Hepatocyte (in vitro differentiated cells): ENCODE results near the gene KLHL30. TPM values are rescaled to one million over a fixed set of nuclear protein-coding genes. Genes with fewer than 3 reads are reported as not detected.

Experiments used
- DNase-seq: peaks from one replicate; pipeline ENCODE4 v3.0.0-alpha.2; 2016; ENCODE audit warnings: low spot score
- H2AFZ ChIP-seq: fragments of 200-600 bp; sonication (generic); 2 replicates; pipeline ENCODE4 v1.6.0; 2016; ENCODE audit warnings: antibody characterized with exemption, mild to moderate bottlenecking
- H3K27ac ChIP-seq: fragments of 200-600 bp; sonication (generic); 2 replicates; pipeline ENCODE4 v1.5.1; 2016; ENCODE audit warnings: mild to moderate bottlenecking
- H3K27me3 ChIP-seq: fragments of 200-600 bp; sonication (generic); 2 replicates; pipeline ENCODE4 v1.6.1; 2016
- H3K36me3 ChIP-seq: fragments of 200-600 bp; sonication (generic); replicated peaks from 2 replicates; pipeline ENCODE4 v1.5.1; 2016; ENCODE audit warnings: low read depth; ENCODE audit not compliant: insufficient read depth
- H3K4me1 ChIP-seq: fragments of 200-600 bp; sonication (generic); 2 replicates; pipeline ENCODE4 v1.5.1; 2016; ENCODE audit warnings: mild to moderate bottlenecking, moderate library complexity; ENCODE audit not compliant: insufficient read depth
- H3K4me2 ChIP-seq: fragments of 200-600 bp; sonication (generic); 2 replicates; pipeline ENCODE4 v1.6.0; 2016
- H3K4me3 ChIP-seq: fragments of 200-600 bp; sonication (generic); 2 replicates; pipeline ENCODE4 v1.5.1; 2016; ENCODE audit warnings: mild to moderate bottlenecking
- H3K79me2 ChIP-seq: fragments of 200-600 bp; sonication (generic); 2 replicates; pipeline ENCODE4 v1.6.0; 2017; ENCODE audit warnings: mild to moderate bottlenecking
- H3K9me2 ChIP-seq: fragments of 200-600 bp; sonication (generic); replicated peaks from 2 replicates; pipeline ENCODE4 v1.6.0; 2017; ENCODE audit warnings: mild to moderate bottlenecking; ENCODE audit not compliant: insufficient read depth
- H3K9me3 ChIP-seq: fragments of 200-600 bp; sonication (generic); 2 replicates; pipeline ENCODE4 v1.5.1; 2016; ENCODE audit warnings: low read depth, mild to moderate bottlenecking
- H4K20me1 ChIP-seq: fragments of 200-600 bp; sonication (generic); 2 replicates; pipeline ENCODE4 v1.6.0; 2016; ENCODE audit warnings: mild to moderate bottlenecking; ENCODE audit not compliant: insufficient read depth, poor library complexity, severe bottlenecking
- CTCF ChIP-seq: fragments of 200-600 bp; sonication (generic); IDR thresholded peaks from 2 replicates; pipeline ENCODE4 v1.5.1; 2016; ENCODE audit warnings: antibody characterized with exemption, mild to moderate bottlenecking; ENCODE audit not compliant: poor library complexity
- EZH2 ChIP-seq: fragments of 200-600 bp; sonication (generic); IDR thresholded peaks from 2 replicates; pipeline ENCODE4 v1.6.1; 2016; ENCODE audit warnings: antibody characterized with exemption, mild to moderate bottlenecking, borderline replicate concordance
- EZH2phosphoT487 ChIP-seq: fragments of 200-600 bp; sonication (generic); IDR thresholded peaks from one replicate; pipeline ENCODE4 v1.6.1; 2018; ENCODE audit warnings: antibody characterized with exemption, mild to moderate bottlenecking, low read depth, moderate library complexity; ENCODE audit not compliant: unreplicated experiment, severe bottlenecking
- WGBS: methylation state at CpG from one replicate; pipeline ENCODE4 v1.1.6; 2016; ENCODE audit warnings: low lambda C conversion rate; ENCODE audit errors: missing lambda C conversion rate; 5-methylcytosine and 5-hydroxymethylcytosine counted together
- polyA plus RNA-seq: library from polyadenylated mRNA; unstranded; fragments of >200 nt; fragmentation: Nextera tagmentation; extraction: Ambion mirVana; gene quantifications from 2 replicates; pipeline ENCODE4 v1.2.1, GENCODE V29; 2016
- total RNA-seq: library from RNA; depleted of rRNA; stranded (reverse); fragments of >200 nt; gene quantifications from 2 replicates; pipeline ENCODE4 v1.2.3, GENCODE V29; 2014

Gene KLHL30
- total and polyA plus RNA-seq, 2 experiments from 2014 or later: 0.15 TPM; not detected in 1

DNA sequence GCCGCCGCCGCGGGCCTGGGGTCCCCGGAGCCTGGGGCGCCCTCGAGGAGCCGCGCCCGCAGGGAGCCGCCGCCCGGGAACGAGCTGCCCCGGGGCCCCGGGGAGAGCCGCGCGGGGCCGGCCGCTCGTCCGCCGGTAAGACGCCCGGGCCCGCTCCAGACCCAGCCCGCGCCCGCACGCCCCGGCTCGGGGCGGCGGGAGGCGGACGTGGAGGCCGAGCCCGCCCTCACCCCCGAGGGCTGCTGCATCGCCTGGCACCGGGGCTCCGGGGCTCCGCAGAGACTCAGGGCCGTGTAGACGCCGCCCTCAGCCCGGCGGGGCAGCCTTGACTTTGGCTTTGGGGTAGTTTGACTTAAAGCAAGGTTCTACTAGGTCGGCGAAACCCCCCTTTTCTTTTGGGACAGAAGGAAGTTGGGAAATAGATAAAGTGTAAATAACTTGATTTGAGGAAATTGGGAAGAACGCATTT is 20.6 kb downstream of the KLHL30 start:
- DNase-seq: no peak
- H3K4me1 ChIP-seq: peaks cover 4% of the 10 kb centered on the region
- no peaks in the 10 kb centered on the region for H3K9me3 ChIP-seq
- no peaks in the 10 kb centered on the region for H3K36me3 ChIP-seq
- H3K79me2 ChIP-seq: no peaks in the 10 kb centered on the region
- H2AFZ ChIP-seq: no peak overlapping the region
- peaks cover 37% of the 10 kb centered on the region for H3K27me3 ChIP-seq
- H3K4me2 ChIP-seq: peak overlapping the region; percentile 84
- H3K9me2 ChIP-seq: no peaks in the 10 kb centered on the region
- H3K4me3 ChIP-seq: no peak overlapping the region
- no peaks in the 10 kb centered on the region for H4K20me1 ChIP-seq
- H3K27ac ChIP-seq: no peak overlapping the region
- WGBS: 8% methylated on average over 22 of the region's 52 CpGs
- no peak for TF ChIP-seq CTCF
- no peak for TF ChIP-seq EZH2phosphoT487
- peak; percentile 63 for TF ChIP-seq EZH2

- Histone ChIP-seq H3K27ac (no peak overlapping the region), H3K27me3 (peaks cover 41% of the 10 kb centered on the region), H3K4me3 (no peak overlapping the region), H3K36me3 (no peaks in the 10 kb centered on the region), H2AFZ (no peak overlapping the region), H3K79me2 (no peaks in the 10 kb centered on the region), H3K9me3 (no peaks in the 10 kb centered on the region), H4K20me1 (no peaks in the 10 kb centered on the region), H3K4me1 (peaks cover 4% of the 10 kb centered on the region), H3K9me2 (no peaks in the 10 kb centered on the region), H3K4me2 (peak overlapping the region; percentile 84)
- DNase-seq: no peak
- 64% methylated on average over 10 of the region's 10 CpGs for WGBS
- TF ChIP-seq EZH2 (peak; percentile 47), CTCF (no peak)
These were observed 21.3 kb downstream of the KLHL30 start for GRCh38 chr2:238159661-238160205.

- 74% methylated on average over 23 of the region's 23 CpGs for WGBS
- DNase-seq: no peak
- H3K4me1 ChIP-seq: peaks cover 4% of the 10 kb centered on the region
- no peak overlapping the region for H3K4me3 ChIP-seq
- no peaks in the 10 kb centered on the region for H3K79me2 ChIP-seq
- TF ChIP-seq EZH2phosphoT487: no peak
- peak; percentile 32 for TF ChIP-seq CTCF
- H2AFZ ChIP-seq: no peak overlapping the region
- H3K36me3 ChIP-seq: no peaks in the 10 kb centered on the region
- no peaks in the 10 kb centered on the region for H3K9me2 ChIP-seq
- no peak overlapping the region for H3K27ac ChIP-seq
- no peak overlapping the region for H3K4me2 ChIP-seq
- no peaks in the 10 kb centered on the region for H3K9me3 ChIP-seq
- no peaks in the 10 kb centered on the region for H4K20me1 ChIP-seq
- peaks cover 41% of the 10 kb centered on the region for H3K27me3 ChIP-seq
These were observed 22.0 kb downstream of the KLHL30 start for GRCh38 chr2:238160206-238161129.
